Fibroblast of pulmonary artery (primary cell): ENCODE data around the gene MINDY4.
A peak's percentile ranks its signal among the peaks of the same experiment; 100 is the strongest.

ENCODE experiments used
- DNase-seq: peaks from one replicate; pipeline ENCODE4 v3.0.0-alpha.2; 2010; ENCODE audit warnings: low read depth
- H3K4me3 ChIP-seq: replicated peaks from 2 replicates; pipeline ENCODE4 v1.5.1; 2011; ENCODE audit warnings: low read depth, mild to moderate bottlenecking, control low read depth, low read length, moderate library complexity
- CTCF ChIP-seq: IDR thresholded peaks from 2 replicates; pipeline ENCODE4 v1.5.1; 2011; ENCODE audit warnings: mild to moderate bottlenecking, control low read depth, low read length, inconsistent platforms; ENCODE audit errors: missing control alignments

MINDY4 gene

GRCh38 chr7:30913821-30914515, 142.8 kb downstream of the MINDY4 start:
- H3K4me3 ChIP-seq = no peak overlapping the region
- no peak for DNase-seq
- TF ChIP-seq CTCF = no peak

GRCh38 chr7:30914596-30914995, 143.4 kb downstream of the MINDY4 start:
- no peak for TF ChIP-seq CTCF
- peak; percentile 21 for DNase-seq
- H3K4me3 ChIP-seq = no peak overlapping the region

- DNase-seq = peak; percentile 9
- TF ChIP-seq CTCF = no peak
- no peak overlapping the region for H3K4me3 ChIP-seq
Measured at GRCh38 chr7:30915005-30915601, 143.9 kb downstream of the MINDY4 start.

GRCh38 chr7:30915751-30916150, 144.5 kb downstream of the MINDY4 start:
- no peak overlapping the region for H3K4me3 ChIP-seq
- no peak for TF ChIP-seq CTCF
- no peak for DNase-seq

GRCh38 chr7:30916255-30916654, 145.0 kb downstream of the MINDY4 start:
- DNase-seq = no peak
- TF ChIP-seq CTCF = no peak
- no peak overlapping the region for H3K4me3 ChIP-seq

- no peak overlapping the region for H3K4me3 ChIP-seq
- TF ChIP-seq CTCF = no peak
Measured at GRCh38 chr7:30916767-30917166, 145.6 kb downstream of the MINDY4 start.

More at GRCh38 chr7:30916767-30917166, 145.6 kb downstream of the MINDY4 start:
- DNase-seq = no peak
